Effector memory CD4-positive, alpha-beta T cell (primary cell): ENCODE results near the gene PPP1R16B.

ENCODE experiments used
- DNase-seq, 3 donors: peaks; one replicate each; pipeline ENCODE4 v3.0.0-alpha.2; 2020
- H3K27ac ChIP-seq: 2 replicates; pipeline ENCODE4 v1.7.0; 2013; ENCODE audit warnings: mild to moderate bottlenecking, low read length, moderate library complexity; ENCODE audit not compliant: insufficient read depth, poor library complexity, severe bottlenecking
- H3K27me3 ChIP-seq: replicated peaks from 2 replicates; pipeline ENCODE4 v1.7.0; 2013; ENCODE audit warnings: mild to moderate bottlenecking, low read length; ENCODE audit not compliant: insufficient read depth, control insufficient read depth, poor library complexity, severe bottlenecking
- H3K36me3 ChIP-seq: 2 replicates; pipeline ENCODE4 v1.7.0; 2013; ENCODE audit warnings: mild to moderate bottlenecking, low read length, moderate library complexity; ENCODE audit not compliant: control insufficient read depth, insufficient read depth
- H3K4me1 ChIP-seq: 2 replicates; pipeline ENCODE4 v1.7.0; 2013; ENCODE audit warnings: low read length, mild to moderate bottlenecking; ENCODE audit not compliant: control insufficient read depth, insufficient read depth, poor library complexity, severe bottlenecking
- H3K4me3 ChIP-seq: 2 replicates; pipeline ENCODE4 v1.7.0; 2013; ENCODE audit warnings: low read length, low read depth, mild to moderate bottlenecking; ENCODE audit not compliant: insufficient read depth, poor library complexity, severe bottlenecking
- H3K9me3 ChIP-seq: 2 replicates; pipeline ENCODE4 v1.7.0; 2013; ENCODE audit warnings: mild to moderate bottlenecking, low read length, moderate library complexity; ENCODE audit not compliant: control insufficient read depth

PPP1R16B gene

DNA sequence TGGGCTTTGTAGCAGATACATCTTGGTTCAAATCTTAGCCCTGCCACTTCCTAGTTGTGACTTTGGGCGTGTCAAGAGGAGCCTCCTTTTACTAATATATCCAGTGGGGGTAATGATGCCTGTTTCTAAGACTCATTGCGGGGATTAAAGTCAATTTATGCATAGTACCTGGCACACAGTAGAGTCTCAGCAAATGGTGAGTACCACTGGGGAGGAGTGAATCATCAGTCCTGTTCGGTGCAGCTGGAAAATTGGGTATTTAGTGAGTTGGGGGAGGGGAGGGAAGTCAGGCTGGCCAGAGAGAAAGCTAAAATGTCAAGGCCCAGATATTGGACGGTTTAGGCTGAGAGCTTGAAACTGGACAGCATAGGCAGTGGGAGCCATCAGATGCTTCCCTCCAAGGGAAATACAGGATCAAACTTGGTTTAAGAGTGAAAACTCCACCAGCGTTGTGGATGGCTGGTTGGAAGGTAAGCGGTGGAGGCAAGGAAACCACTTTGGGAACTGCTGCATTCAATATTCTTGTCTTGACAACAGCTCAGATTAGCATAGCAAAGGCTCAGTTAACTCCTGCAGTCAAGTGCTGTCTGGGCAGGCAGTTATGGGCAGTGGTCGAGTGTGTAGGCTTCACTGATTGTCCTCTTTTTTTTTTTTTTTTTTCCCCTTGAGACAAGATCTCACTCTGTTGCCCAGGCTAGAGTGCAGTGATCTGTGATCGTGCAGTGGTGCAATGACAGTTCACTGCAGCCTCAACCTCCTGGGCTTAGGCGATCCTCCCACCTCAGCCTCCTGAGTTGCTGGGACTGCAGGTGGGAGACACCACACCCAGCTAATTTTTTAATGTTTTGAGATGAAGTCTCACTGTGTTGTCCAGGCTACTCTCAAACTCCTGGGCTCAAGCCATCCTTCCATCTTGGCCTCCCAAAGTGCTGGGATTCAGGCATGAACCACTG is 12.9 kb downstream of the PPP1R16B start:
- Histone ChIP-seq H3K36me3 (peaks cover 5% of the 10 kb centered on the region), H3K4me1 (no peaks in the 10 kb centered on the region), H3K27ac (no peak overlapping the region), H3K4me3 (no peak overlapping the region), H3K27me3 (no peaks in the 10 kb centered on the region), H3K9me3 (peaks cover 4% of the 10 kb centered on the region)
- DNase-seq: no peak

DNA sequence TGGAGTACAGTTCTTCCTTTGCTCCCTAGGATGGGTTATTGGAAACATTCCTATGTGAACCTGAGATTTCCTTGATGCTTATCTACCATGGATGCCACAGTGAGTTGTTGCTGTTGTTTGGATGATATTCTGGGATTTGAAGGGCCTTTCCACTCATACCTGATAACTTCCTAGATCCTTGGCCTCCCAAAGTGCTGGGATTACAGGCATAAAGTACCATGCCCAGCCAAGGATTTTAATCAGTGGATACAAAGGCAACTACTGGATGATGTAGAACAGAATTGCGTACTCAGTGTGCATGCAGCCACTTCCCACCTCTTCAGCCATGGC is 20.0 kb downstream of the PPP1R16B start:
- Histone ChIP-seq H3K27me3 (no peaks in the 10 kb centered on the region), H3K27ac (no peak overlapping the region), H3K36me3 (peaks cover 4% of the 10 kb centered on the region), H3K4me1 (peaks cover 13% of the 10 kb centered on the region), H3K9me3 (peaks cover 4% of the 10 kb centered on the region), H3K4me3 (no peak overlapping the region)
- DNase-seq: no peak

DNA sequence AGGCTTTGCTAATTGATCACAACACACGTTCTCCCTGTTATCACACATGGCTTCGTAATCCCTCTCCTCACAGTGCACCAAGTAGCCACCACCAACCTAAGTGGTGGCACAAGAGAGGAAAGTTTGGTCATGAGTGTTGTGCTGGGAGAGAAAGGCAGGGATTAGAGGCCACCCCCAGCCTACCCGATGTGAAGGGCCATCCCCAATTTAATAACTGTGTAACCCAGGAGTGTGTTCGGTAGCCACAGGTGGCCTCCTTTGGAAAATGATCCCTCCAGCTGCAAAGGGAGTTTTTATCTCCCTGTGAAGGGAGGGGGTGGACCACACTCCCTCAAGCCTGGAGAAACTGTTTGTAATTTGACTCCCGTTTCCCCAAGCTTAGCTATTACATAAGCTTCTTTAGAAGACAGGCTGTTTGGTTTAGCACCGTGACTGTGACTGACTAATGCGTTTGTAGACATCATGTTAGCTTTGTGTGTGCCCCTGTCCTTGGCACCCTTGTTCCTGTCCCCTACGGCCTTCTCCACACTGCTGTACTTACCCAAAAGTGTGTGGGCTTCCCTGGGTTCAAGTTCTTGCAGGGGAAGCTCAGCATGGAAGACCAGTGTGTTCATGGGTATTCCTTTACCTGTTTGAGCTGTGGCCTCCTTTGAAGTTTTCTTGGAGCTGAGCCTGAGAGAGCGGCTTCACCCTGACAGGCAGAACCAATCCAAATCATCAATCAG is 20.6 kb downstream of the PPP1R16B start:
- no peak for DNase-seq
- Histone ChIP-seq H3K9me3 (peaks cover 2% of the 10 kb centered on the region), H3K4me3 (no peak overlapping the region), H3K4me1 (peaks cover 16% of the 10 kb centered on the region), H3K27me3 (no peaks in the 10 kb centered on the region), H3K36me3 (peaks cover 4% of the 10 kb centered on the region), H3K27ac (no peak overlapping the region)

DNA sequence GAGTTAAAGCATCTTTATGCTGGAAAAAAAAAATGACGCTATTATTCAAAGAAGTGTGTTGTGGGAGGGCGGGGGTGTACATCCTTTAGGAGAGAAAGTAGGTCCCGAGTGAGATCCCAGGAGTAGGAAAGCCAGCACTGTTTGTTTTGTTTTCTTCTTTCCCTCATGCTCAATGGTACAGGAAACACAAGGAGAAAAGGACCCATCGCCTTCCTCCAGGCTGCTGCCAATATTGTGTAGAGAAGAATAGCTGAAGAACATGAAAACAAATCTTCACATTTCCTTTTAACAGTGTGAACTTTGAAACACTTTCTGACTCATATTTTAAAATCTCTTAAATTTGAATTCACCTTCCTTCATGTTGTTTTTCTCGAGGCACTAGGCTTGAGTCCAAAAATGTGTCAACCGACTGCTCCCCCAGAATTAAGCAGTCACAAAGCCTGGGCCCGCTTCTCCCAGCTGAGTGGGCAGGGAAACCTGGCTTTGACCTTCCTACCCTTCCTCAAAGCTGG is 22.3 kb downstream of the PPP1R16B start:
- H3K27ac ChIP-seq: no peak overlapping the region
- no peak overlapping the region for H3K4me3 ChIP-seq
- H3K36me3 ChIP-seq: peaks cover 4% of the 10 kb centered on the region
- no peaks in the 10 kb centered on the region for H3K27me3 ChIP-seq
- DNase-seq: no peak
- H3K9me3 ChIP-seq: no peaks in the 10 kb centered on the region
- peaks cover 21% of the 10 kb centered on the region for H3K4me1 ChIP-seq

DNA sequence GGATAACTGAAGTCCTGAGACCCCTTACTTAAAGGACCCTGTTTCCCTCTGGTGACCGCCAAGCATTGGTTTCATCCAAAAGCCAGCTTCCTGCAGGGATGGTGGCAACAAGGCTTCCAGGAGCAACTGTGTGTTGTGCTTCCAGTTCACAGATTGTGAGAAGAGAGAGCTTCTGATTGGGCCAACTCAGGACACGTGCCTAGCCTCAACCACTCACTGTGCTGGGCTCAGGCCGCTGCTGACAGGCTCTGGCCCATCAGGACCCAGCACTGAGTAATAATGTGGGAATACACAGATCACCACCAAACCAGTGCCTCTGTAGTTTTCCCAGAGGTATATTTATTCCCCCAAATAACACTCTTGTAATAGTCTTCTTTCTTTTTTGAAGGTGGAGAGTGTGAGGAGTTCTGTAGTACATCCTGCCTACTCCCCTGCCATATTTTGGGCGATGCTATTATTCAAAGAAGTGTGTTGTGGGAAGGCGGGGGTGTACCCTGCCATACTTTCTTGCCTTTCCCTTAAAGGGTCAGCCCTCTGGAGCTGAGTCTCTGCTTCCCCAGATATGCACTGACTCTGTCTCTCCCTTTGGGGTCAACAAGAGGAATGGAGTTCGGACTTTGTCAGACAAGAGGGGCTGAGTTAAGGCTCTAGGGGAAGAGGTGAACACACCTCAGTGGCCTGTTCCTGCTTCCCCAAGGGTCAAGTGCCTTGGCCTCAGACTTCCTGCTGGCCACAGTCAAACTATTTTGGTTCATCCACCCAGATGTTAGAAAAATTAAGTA is 23.2 kb downstream of the PPP1R16B start:
- no peaks in the 10 kb centered on the region for H3K9me3 ChIP-seq
- H3K27ac ChIP-seq: no peak overlapping the region
- peaks cover 27% of the 10 kb centered on the region for H3K4me1 ChIP-seq

DNA sequence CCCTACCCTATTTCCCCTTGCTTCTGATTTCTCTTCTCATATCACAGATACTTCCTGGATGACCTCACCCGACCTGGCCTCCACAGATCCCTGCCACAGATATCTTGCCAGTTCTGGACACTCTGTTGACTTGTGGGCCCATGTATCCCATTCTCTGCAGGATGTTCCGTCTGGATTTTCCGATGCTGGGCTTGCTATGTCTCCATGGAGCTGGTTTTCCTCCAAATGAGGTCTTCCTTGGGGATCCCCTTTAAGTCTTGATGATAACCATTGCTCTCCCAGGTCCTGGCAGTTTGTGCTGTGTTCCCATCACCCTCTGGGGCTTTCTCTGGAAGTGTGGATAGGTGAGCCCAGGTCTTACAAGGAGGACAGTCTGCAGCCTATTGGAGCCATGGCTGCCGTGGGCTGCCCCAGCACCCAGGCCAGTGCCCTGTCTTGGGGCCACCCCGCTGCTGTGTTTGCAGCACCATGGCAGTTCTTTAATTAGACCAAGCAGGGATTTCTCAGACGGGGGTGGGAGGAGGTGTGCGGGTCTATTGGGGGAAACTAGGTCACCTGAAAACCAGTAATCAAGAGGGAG is 23.9 kb downstream of the PPP1R16B start:
- Histone ChIP-seq H3K27me3 (no peaks in the 10 kb centered on the region), H3K4me3 (no peak overlapping the region), H3K36me3 (no peaks in the 10 kb centered on the region), H3K4me1 (peaks cover 34% of the 10 kb centered on the region), H3K9me3 (no peaks in the 10 kb centered on the region), H3K27ac (no peak overlapping the region)
- no peak for DNase-seq

More for the DNA sequence above, 23.2 kb downstream of the PPP1R16B start:
- Histone ChIP-seq H3K4me3 (no peak overlapping the region), H3K36me3 (peaks cover 4% of the 10 kb centered on the region), H3K27me3 (no peaks in the 10 kb centered on the region)
- no peak for DNase-seq

DNA sequence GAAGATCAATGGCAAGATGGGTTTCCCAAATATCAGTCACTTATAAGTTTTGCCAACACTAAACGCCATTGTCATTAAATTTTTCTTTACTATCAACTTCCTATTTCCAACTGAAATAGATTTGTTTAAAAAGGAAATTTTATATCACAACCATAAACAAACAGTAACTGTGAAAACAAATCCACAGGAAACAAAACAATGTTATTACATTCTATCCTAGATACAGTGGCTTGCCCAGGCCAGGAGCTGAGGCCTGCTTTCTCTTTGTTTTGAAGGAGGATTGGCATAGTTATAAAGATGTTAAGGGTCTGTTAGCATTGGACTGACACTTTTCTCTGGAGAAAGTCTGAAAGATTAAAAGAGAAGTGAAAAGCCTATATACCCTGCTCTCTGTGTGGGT is 24.9 kb downstream of the PPP1R16B start:
- H3K36me3 ChIP-seq: no peaks in the 10 kb centered on the region
- peak overlapping the region; percentile 4 for H3K27ac ChIP-seq
- H3K9me3 ChIP-seq: no peaks in the 10 kb centered on the region
- H3K4me1 ChIP-seq: peaks cover 34% of the 10 kb centered on the region
- DNase-seq: no peak
- no peak overlapping the region for H3K4me3 ChIP-seq
- no peaks in the 10 kb centered on the region for H3K27me3 ChIP-seq

DNA sequence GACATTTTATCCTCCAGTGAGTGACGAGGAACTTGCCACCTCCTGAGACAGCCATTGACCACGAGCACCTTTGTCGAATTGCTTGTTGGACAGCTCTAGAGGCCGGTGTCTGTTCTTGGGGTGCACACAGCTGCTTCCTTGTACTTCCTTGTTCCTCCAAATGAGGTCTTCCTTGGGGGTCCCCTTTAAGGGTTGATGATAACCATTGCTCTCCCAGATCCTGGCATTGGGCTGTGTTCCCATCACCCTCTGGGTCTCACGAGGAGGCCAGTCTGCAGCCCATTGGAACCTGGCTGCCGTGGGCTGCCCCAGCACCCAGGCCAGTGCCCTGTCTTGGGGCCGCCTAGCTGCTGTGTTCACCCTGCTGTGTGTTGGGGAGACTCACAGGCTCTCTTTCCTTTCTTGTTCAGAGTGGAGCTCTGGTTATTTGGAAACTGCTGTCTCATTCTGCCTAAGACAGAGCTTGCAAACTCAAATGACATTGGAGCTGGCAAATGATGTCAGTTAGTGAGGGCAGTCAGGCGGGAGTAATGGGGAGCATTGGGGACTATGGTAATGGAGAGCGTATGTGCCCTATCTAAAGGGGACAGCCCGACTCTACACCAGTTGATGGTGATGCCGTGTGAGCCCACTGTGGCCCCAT is 25.7 kb downstream of the PPP1R16B start:
- no peak overlapping the region for H3K27ac ChIP-seq
- peaks cover 7% of the 10 kb centered on the region for H3K36me3 ChIP-seq
- H3K4me3 ChIP-seq: no peak overlapping the region
- no peaks in the 10 kb centered on the region for H3K9me3 ChIP-seq
- H3K4me1 ChIP-seq: peaks cover 34% of the 10 kb centered on the region
- no peaks in the 10 kb centered on the region for H3K27me3 ChIP-seq
- DNase-seq: no peak

DNA sequence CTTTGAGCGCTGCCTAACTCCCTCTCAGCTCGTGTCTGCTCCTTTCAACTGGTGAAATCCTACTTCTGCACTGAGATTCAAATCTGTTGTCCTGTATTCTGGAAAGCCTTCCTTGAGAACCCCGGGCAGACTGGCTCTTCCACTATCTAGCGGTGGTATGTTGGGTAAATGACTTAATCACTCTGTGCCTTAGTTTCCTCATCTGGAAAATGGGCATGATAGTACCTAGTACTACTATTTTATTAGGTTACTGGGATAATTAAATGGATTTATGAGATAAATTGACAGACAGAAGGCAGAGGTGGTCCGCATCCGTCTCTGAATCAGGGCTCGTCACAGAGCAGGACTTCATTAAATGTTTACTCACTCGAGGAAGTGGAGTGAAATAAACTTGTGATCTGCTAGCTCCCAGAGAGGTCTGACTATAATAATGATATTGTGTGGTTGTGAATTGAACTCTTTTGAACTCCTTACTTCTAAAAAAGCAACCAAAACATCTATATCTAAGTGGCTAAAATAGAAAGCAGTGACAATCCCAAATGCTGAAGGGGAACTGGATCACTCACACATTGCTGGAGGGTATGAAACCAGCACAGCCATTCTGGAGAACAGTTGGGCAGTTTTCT is 26.6 kb downstream of the PPP1R16B start:
- H3K9me3 ChIP-seq: no peaks in the 10 kb centered on the region
- no peak overlapping the region for H3K4me3 ChIP-seq
- peaks cover 9% of the 10 kb centered on the region for H3K36me3 ChIP-seq
- no peaks in the 10 kb centered on the region for H3K27me3 ChIP-seq
- H3K27ac ChIP-seq: no peak overlapping the region
- no peak for DNase-seq
- peaks cover 34% of the 10 kb centered on the region for H3K4me1 ChIP-seq
